GM23248 (cell line): ENCODE results near the gene KIF3A. TPM values are rescaled to one million over a fixed set of nuclear protein-coding genes. Genes with fewer than 3 reads are reported as not detected.

Experiments used
- DNase-seq: peaks from one replicate; pipeline ENCODE4 v3.0.0-alpha.2; 2015
- H2AFZ ChIP-seq: fragments of 200-600 bp; sonication (generic); 2 replicates; pipeline ENCODE4 v1.6.1; 2016; ENCODE audit warnings: antibody characterized with exemption
- H3F3A ChIP-seq: fragments of 200-600 bp; sonication (generic); 2 replicates; pipeline ENCODE4 v1.6.1; 2016; ENCODE audit warnings: mild to moderate bottlenecking, antibody characterized with exemption, mixed run types; ENCODE audit not compliant: insufficient read depth
- H3K27ac ChIP-seq: fragments of 200-600 bp; sonication (generic); 2 replicates; pipeline ENCODE4 v1.5.1; 2016; ENCODE audit warnings: mild to moderate bottlenecking
- H3K27me3 ChIP-seq: fragments of 200-600 bp; sonication (generic); replicated peaks from 2 replicates; pipeline ENCODE4 v1.6.1; 2016; ENCODE audit warnings: mild to moderate bottlenecking; ENCODE audit not compliant: insufficient read depth
- H3K36me3 ChIP-seq: fragments of 200-600 bp; sonication (generic); 2 replicates; pipeline ENCODE4 v1.6.1; 2016; ENCODE audit warnings: low read depth, mild to moderate bottlenecking
- H3K4me1 ChIP-seq: fragments of 200-600 bp; sonication (generic); 2 replicates; pipeline ENCODE4 v1.6.1; 2016; ENCODE audit warnings: mild to moderate bottlenecking; ENCODE audit not compliant: insufficient read depth
- H3K4me2 ChIP-seq: fragments of 200-600 bp; sonication (generic); one replicate; pipeline ENCODE4 v1.6.1; 2016; ENCODE audit warnings: mild to moderate bottlenecking; ENCODE audit not compliant: unreplicated experiment
- H3K4me3 ChIP-seq: fragments of 200-600 bp; sonication (generic); 2 replicates; pipeline ENCODE4 v1.5.1; 2016; ENCODE audit warnings: mild to moderate bottlenecking
- H3K79me2 ChIP-seq: fragments of 200-600 bp; sonication (generic); 2 replicates; pipeline ENCODE4 v1.6.1; 2016; ENCODE audit warnings: mild to moderate bottlenecking; ENCODE audit not compliant: insufficient read depth
- H3K9ac ChIP-seq: fragments of 200-600 bp; sonication (generic); 2 replicates; pipeline ENCODE4 v1.6.1; 2016; ENCODE audit warnings: mild to moderate bottlenecking
- H3K9me2 ChIP-seq: fragments of 200-600 bp; sonication (generic); 2 replicates; pipeline ENCODE4 v1.6.1; 2016; ENCODE audit warnings: mixed run types, mild to moderate bottlenecking, moderate library complexity; ENCODE audit not compliant: insufficient read depth
- H3K9me3 ChIP-seq: fragments of 200-600 bp; sonication (generic); one replicate; pipeline ENCODE4 v1.6.1; 2017; ENCODE audit warnings: low read depth
- H4K20me1 ChIP-seq: fragments of 200-600 bp; sonication (generic); 2 replicates; pipeline ENCODE4 v1.6.0; 2016; ENCODE audit not compliant: insufficient read depth
- EZH2 ChIP-seq: fragments of 200-600 bp; sonication (generic); IDR thresholded peaks from 2 replicates; pipeline ENCODE4 v1.6.1; 2018; ENCODE audit warnings: antibody characterized with exemption, mild to moderate bottlenecking; ENCODE audit not compliant: insufficient read depth, poor library complexity, severe bottlenecking
- EZH2phosphoT487 ChIP-seq: fragments of 200-600 bp; sonication (generic); IDR thresholded peaks from 2 replicates; pipeline ENCODE4 v1.6.1; 2018; ENCODE audit warnings: antibody characterized with exemption, moderate library complexity, mild to moderate bottlenecking, low read depth; ENCODE audit not compliant: insufficient read depth
- WGBS, 2 experiments: methylation state at CpG; one replicate each; pipeline ENCODE4 v1.1.6; 2015 to 2017; ENCODE audit warnings: low lambda C conversion rate in 2 of 2, low coverage in 1 of 2; ENCODE audit errors: missing lambda C conversion rate in 2 of 2; 5-methylcytosine and 5-hydroxymethylcytosine counted together
- in situ Hi-C: fragments of 300-500 bp; cut with MboI; formaldehyde crosslinking; loops from 2 replicates; pipeline ENCODE4 v1.15.0; 2020
- polyA plus RNA-seq: library from polyadenylated mRNA; unstranded; fragments of >200 nt; fragmentation: Nextera tagmentation; extraction: Ambion mirVana; gene quantifications from 2 replicates; pipeline ENCODE4 v1.2.1, GENCODE V29; 2016
- total RNA-seq: library from RNA; depleted of rRNA; stranded (reverse); fragments of >200 nt; shearing (Covaris generic); gene quantifications from 2 replicates; pipeline ENCODE4 v1.2.3, GENCODE V29; 2014

Gene KIF3A
- total and polyA plus RNA-seq, 2 experiments from 2014 or later: 6.8 to 18.8 TPM

- no peaks in the 10 kb centered on the region for H3K36me3 ChIP-seq
- H4K20me1 ChIP-seq: no peaks in the 10 kb centered on the region
- DNase-seq: no peak
- no peaks in the 10 kb centered on the region for H3K27me3 ChIP-seq
- H3K9ac ChIP-seq: 0 out of 2 replicates have a peak overlapping the region, but pooled peaks have one; percentile 77
- no peaks in the 10 kb centered on the region for H3K9me2 ChIP-seq
- peaks cover 39% of the 10 kb centered on the region for H3K4me1 ChIP-seq
- in situ Hi-C loops: no loop called here
- no peaks in the 10 kb centered on the region for H3K9me3 ChIP-seq
- peak overlapping the region; percentile 83 for H3K4me3 ChIP-seq
- no peak for TF ChIP-seq EZH2
- peak overlapping the region; percentile 98 for H2AFZ ChIP-seq
- WGBS, 2 experiments: 73% methylated on average over 4 of the region's 4 CpGs
- no peak overlapping the region for H3K27ac ChIP-seq
- H3K79me2 ChIP-seq: peaks cover 34% of the 10 kb centered on the region
- peak overlapping the region; percentile 83 for H3K4me2 ChIP-seq
- H3F3A ChIP-seq: no peaks in the 10 kb centered on the region
These were observed 40.8 kb upstream of the KIF3A start for GRCh38 chr5:132778129-132778528.

GRCh38 chr5:132777209-132778069 lies 40.1 kb upstream of the KIF3A start, which contains the start of gene SEPTIN8:
Gene SEPTIN8 (minus strand): TSS chr5:132777239. CDS start chr5:132777137, 102 bp downstream.
- no peaks in the 10 kb centered on the region for H3F3A ChIP-seq
- H3K9me2 ChIP-seq: no peaks in the 10 kb centered on the region
- H3K4me3 ChIP-seq: peak within 1 kb of the TSS; percentile 83
- peaks cover 32% of the 10 kb centered on the region for H3K4me1 ChIP-seq
- H3K4me2 ChIP-seq: peak within 1 kb of the TSS; percentile 83
- TF ChIP-seq EZH2phosphoT487 (no peak), EZH2 (no peak)
- H3K27me3 ChIP-seq: no peaks in the 10 kb centered on the region
- no peaks in the 10 kb centered on the region for H4K20me1 ChIP-seq
- in situ Hi-C loops: no loop called here
- H3K79me2 ChIP-seq: peaks cover 40% of the 10 kb centered on the region
- no peaks in the 10 kb centered on the region for H3K9me3 ChIP-seq
- H2AFZ ChIP-seq: peak within 1 kb of the TSS; percentile 98
- no peak within 1 kb of the TSS for H3K27ac ChIP-seq
- WGBS, 2 experiments: 3 to 4% methylated on average over 32 to 36 of the region's 82 CpGs
- peak within 1 kb of the TSS; percentile 77 for H3K9ac ChIP-seq
- DNase-seq: peak; percentile 76
- H3K36me3 ChIP-seq: no peaks in the 10 kb centered on the region

GRCh38 chr5:132776938-132777208 lies 39.5 kb upstream of the KIF3A start:
- peak overlapping the region; percentile 83 for H3K4me3 ChIP-seq
- no peak for TF ChIP-seq EZH2phosphoT487
- DNase-seq: no peak

DNA sequence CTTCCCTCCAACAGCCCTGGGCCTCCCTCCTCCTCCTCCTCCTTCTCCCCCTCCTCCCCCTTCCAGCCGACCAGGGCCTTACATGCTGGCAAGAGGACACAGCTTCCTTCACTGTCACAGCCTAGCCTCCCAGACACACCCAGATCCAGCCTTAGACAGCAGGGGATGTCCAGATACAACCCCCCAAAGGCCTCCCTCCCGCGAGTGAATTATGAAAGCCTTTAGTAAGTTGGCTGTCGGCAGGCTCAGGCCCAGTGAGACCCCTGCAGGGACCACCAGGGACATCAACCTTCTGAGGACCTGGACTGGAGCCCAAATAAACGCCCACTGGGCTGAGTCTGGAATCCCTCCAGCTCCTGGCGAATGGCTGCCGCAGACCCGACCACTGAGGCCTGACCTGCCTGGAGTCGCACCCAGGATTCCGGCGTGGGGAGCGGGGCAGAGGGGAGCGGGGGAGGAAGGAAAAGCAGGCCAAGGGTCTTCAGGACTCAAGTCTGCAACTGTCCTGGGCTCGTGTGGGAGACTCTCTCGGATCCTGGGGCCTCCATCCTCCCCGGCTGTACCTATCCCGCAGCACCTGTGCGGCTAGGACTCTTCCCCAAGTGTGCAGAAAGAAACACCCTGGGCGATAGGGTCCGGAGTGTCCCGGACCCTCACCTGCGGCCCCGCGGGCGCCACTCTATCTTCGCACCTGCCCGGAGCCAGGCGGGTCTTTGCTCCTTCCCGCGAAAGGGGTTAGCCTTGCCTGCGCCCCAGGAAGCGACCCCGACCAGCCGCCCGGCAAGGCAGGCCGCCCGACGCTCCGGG lies 39.0 kb upstream of the KIF3A start:
- peak overlapping the region; percentile 80 for H3K4me2 ChIP-seq
- TF ChIP-seq EZH2phosphoT487: no peak
- no peak for TF ChIP-seq EZH2
- DNase-seq: peak; percentile 53
- peak overlapping the region; percentile 83 for H3K4me3 ChIP-seq
- H3K27ac ChIP-seq: no peak overlapping the region
- no peaks in the 10 kb centered on the region for H3K36me3 ChIP-seq
- H3K27me3 ChIP-seq: no peaks in the 10 kb centered on the region
- WGBS, 2 experiments: 2 to 5% methylated on average over 24 to 39 of the region's 39 CpGs
- in situ Hi-C loops: no loop called here
- H3K4me1 ChIP-seq: peaks cover 23% of the 10 kb centered on the region
- H3F3A ChIP-seq: no peaks in the 10 kb centered on the region
- peaks cover 51% of the 10 kb centered on the region for H3K79me2 ChIP-seq
- no peaks in the 10 kb centered on the region for H4K20me1 ChIP-seq
- H3K9me2 ChIP-seq: no peaks in the 10 kb centered on the region
- H3K9me3 ChIP-seq: no peaks in the 10 kb centered on the region
- peak overlapping the region; percentile 77 for H3K9ac ChIP-seq
- peak overlapping the region; percentile 98 for H2AFZ ChIP-seq

More at GRCh38 chr5:132776938-132777208, 39.5 kb upstream of the KIF3A start:
- no peaks in the 10 kb centered on the region for H3K9me2 ChIP-seq
- H3K9me3 ChIP-seq: no peaks in the 10 kb centered on the region
- H3K9ac ChIP-seq: peak overlapping the region; percentile 77
- peak overlapping the region; percentile 98 for H2AFZ ChIP-seq
- H3K79me2 ChIP-seq: peaks cover 46% of the 10 kb centered on the region
- no peaks in the 10 kb centered on the region for H3K27me3 ChIP-seq
- 1% methylated on average over 25 to 38 of the region's 40 CpGs for WGBS, 2 experiments
- no peaks in the 10 kb centered on the region for H4K20me1 ChIP-seq
- H3K4me1 ChIP-seq: peaks cover 27% of the 10 kb centered on the region
- no peaks in the 10 kb centered on the region for H3K36me3 ChIP-seq
- H3K27ac ChIP-seq: no peak overlapping the region
- in situ Hi-C loops: no loop called here
- peak overlapping the region; percentile 80 for H3K4me2 ChIP-seq
- H3F3A ChIP-seq: no peaks in the 10 kb centered on the region
